GM10248 (cell line): ENCODE measurements around the gene TAF5.

Experiments used
- CTCF ChIA-PET: fragments of 300-600 bp; sonication (Branson Sonifier 250); formaldehyde crosslinking; extraction: SDS; loops from one replicate; lab custom pipeline; 2021; ENCODE audit warnings: antibody characterized with exemption; lab: Yijun Ruan, JAX
- POLR2A ChIA-PET: fragments of 350-650 bp; sonication (Branson Sonifier 250); formaldehyde crosslinking; extraction: SDS; loops from one replicate; lab custom pipeline; 2020; ENCODE audit warnings: antibody characterized with exemption; lab: Yijun Ruan, JAX
- DNase-seq: peaks from one replicate; pipeline ENCODE4 v3.0.0; 2012; ENCODE audit errors: extremely low spot score
- TF ChIP-seq, protein P1 (sequence below): IDR thresholded peaks from 2 replicates; pipeline ENCODE4 v1.5.1; 2012; ENCODE audit warnings: mild to moderate bottlenecking, low read depth; ENCODE audit errors: extremely low read depth, missing control alignments, control extremely low read depth

The TAF5 gene

GRCh38 chr10:103373544-103373943 lies 5.8 kb downstream of the TAF5 start:
- POLR2A ChIA-PET = no interaction called here
- CTCF ChIA-PET = interaction anchor here (0.9 to 1.3 kb wide), 4 partner anchors 8 to 50 kb away, joined by 3 to 5 read pairs (median 4); no protein-coding TSS in a partner anchor
- TF ChIP-seq, protein P1, sequence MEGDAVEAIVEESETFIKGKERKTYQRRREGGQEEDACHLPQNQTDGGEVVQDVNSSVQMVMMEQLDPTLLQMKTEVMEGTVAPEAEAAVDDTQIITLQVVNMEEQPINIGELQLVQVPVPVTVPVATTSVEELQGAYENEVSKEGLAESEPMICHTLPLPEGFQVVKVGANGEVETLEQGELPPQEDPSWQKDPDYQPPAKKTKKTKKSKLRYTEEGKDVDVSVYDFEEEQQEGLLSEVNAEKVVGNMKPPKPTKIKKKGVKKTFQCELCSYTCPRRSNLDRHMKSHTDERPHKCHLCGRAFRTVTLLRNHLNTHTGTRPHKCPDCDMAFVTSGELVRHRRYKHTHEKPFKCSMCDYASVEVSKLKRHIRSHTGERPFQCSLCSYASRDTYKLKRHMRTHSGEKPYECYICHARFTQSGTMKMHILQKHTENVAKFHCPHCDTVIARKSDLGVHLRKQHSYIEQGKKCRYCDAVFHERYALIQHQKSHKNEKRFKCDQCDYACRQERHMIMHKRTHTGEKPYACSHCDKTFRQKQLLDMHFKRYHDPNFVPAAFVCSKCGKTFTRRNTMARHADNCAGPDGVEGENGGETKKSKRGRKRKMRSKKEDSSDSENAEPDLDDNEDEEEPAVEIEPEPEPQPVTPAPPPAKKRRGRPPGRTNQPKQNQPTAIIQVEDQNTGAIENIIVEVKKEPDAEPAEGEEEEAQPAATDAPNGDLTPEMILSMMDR = no peak
- peak; percentile 17 for DNase-seq

DNA sequence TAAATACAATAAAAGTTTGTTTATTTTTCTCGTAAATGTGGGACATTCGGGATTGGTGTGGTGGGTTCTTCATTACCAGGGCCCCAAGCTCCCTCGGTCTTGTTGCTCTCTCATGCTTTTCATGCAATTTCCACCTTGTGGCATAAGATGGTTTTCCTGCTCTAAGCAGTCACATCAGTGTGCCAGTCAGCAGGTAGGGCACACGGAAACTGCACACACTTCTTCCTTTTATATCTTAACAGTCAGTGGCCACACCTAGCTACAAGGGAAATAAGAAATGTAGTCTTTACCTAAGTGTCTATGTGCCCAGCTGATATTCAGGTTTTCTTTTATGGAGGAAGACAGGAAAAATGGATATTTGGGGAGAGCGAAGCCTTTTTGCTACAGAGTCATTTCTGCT lies 6.5 kb downstream of the TAF5 start:
- TF ChIP-seq, protein P1 = no peak
- DNase-seq = no peak
- POLR2A ChIA-PET = interaction anchor here (0.7 kb wide), 1 partner anchor 374 kb away, joined by 4 read pairs; no protein-coding TSS in a partner anchor
- CTCF ChIA-PET = interaction anchor here (0.9 to 1.3 kb wide), 4 partner anchors 8 to 49 kb away, joined by 3 to 5 read pairs (median 4); no protein-coding TSS in a partner anchor

- ChIA-PET CTCF (interaction anchor here (0.8 to 1.2 kb wide), 2 partner anchors 10 to 33 kb away, joined by 3 read pairs; no protein-coding TSS in a partner anchor), POLR2A (no interaction called here)
- no peak for DNase-seq
- TF ChIP-seq, protein P1 = no peak
These were observed 15.0 kb downstream of the TAF5 start for GRCh38 chr10:103382769-103383168.

DNA sequence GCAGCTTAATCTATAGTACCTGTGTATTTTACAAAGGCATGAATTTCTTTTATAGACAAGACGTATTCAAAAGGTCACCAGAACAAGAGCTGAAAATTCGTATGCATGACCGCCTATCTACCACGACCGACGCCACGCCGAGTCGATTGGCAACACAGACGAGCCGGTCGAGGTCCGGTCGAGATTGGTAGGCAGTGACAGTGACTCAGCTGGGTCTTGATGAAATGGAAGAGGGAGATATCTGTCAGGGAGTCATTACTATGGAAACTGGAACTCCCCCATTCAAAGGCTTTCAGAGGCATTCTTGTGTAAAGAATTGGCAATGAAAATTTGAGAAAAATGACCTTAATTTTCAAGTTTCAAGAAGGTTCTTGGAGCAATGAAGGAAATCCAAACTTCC lies 26.4 kb downstream of the TAF5 start:
- TF ChIP-seq, protein P1 = no peak
- no peak for DNase-seq
- ChIA-PET POLR2A (no interaction called here), CTCF (interaction anchor here (1.0 to 1.2 kb wide), 3 partner anchors 26 to 476 kb away, joined by 3 read pairs; partner anchors contain the start of genes CNNM2 and TAF5)

DNA sequence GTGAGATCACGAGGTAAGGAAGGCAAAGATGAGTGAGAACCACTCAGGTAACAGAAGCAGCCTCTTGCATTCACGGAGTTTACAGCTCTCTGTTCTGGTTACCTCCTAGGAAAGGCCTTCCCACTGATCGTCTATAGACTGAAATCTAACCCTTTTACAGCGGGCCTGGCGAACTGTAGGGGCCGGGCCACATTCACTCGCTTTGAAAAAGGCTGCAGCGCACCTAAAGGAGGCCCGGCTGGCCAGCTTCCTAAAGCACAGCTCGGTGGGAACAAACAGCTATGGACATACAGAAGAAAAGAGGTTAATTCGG lies 27.9 kb downstream of the TAF5 start:
- POLR2A ChIA-PET = no interaction called here
- peak; percentile 19 for DNase-seq
- CTCF ChIA-PET = interaction anchor here (0.8 to 1.7 kb wide), 6 partner anchors 12 to 479 kb away, joined by 3 to 7 read pairs (median 4); partner anchors contain the start of gene TAF5
- TF ChIP-seq, protein P1 = no peak

GRCh38 chr10:103396067-103396788 lies 28.5 kb downstream of the TAF5 start, which contains the start of the genes ATP5MK and PDCD11:
Gene ATP5MK (minus strand): TSS chr10:103396475. CDS start chr10:103392457, 4,018 bp downstream.
Gene PDCD11 (plus strand): TSS chr10:103396626. CDS start chr10:103398427, 1,801 bp downstream.
- TF ChIP-seq, protein P1 = no peak
- peak; percentile 98 for DNase-seq
- ChIA-PET CTCF (interaction anchor here (0.8 to 3.9 kb wide), 7 partner anchors 12 to 479 kb away, joined by 3 to 23 read pairs (median 4); partner anchors contain the start of gene TAF5), POLR2A (interaction anchor here (0.8 kb wide), 1 partner anchor 28 kb away, joined by 5 read pairs; the partner anchor contains the start of gene TAF5)
